Stimulated activated CD4-positive, alpha-beta T cell treated with anti-CD3 and anti-CD28 coated beads, TNF-alpha, amount 100 ng/mL, for 48 hours (primary cell): ENCODE data around the gene RASAL2.

ENCODE experiments used
- DNase-seq, 3 donors: peaks; one replicate each; pipeline ENCODE4 v3.0.0-alpha.2; 2020; ENCODE audit warnings: low read depth in 3 of 3

RASAL2 gene

GRCh38 chr1:178093951-178094738, at the start of gene RASAL2:
Gene RASAL2 (plus strand): TSS chr1:178094104. CDS start chr1:178094493, 389 bp downstream.
- DNase-seq, result no peak

DNA sequence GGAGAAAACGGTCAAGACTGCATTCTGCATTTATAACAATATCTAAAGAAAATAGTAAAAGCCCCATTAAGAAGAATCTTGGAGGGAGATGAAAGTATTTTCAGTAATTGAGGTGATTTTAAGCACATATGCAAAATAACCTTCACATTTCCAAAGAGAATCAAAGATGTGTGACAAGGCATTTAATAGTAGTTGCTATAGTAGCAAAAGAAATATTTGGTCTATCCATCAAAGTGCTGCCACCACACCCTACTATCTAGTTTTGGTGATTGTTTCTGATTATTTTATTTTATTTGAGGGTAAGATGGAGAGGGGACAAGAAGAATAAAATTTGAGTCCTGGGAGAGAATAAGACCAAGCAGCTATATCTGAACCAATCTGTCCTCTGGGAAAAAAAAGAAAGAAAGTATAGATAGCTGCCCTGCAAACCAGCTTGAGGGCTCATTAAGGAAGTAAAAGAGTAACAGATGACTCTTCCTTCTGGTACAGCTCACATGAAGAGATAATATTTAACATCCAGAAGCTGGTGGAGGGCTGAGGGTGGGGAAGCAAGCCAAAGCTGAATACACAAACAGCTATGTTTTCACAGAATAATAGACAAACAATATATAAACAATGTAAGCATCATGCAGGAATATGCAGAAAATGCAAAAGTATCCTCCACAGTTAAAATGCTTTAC, 47.2 kb upstream of the RASAL2 start:
- no peak for DNase-seq

DNA sequence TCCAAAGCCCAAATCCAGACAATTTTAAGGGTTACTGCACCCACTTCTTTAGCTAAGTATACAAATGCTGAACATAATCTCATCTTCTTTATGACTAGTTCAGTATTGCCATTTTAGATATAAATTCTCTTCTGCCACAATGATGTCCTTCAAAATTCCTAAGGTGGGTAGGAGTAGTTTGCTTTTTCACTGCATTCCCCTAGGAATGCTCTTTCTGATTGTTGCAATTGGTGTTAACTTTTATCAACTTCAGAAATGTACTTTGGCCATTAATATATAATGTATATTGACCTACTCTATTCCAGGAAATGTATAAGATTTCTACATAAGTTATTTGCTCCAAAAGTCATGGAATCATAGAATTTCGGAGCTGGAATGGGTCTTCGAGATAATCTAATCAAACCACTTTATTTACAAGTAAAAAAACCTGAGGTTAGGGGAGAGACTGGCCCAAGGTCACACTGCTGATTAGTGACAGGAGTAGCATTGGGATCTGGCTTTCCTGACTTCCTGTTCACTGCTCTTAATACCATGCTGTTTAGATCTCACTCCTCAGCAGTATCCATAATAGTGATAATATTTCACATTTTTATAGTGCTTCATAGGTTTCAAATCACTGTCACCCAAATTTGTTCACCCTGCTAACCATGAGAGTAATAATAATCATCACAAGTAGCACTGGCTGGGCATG, 46.4 kb upstream of the RASAL2 start:
- DNase-seq, result no peak

GRCh38 chr1:178048426-178048825, 45.5 kb upstream of the RASAL2 start:
- DNase-seq, result no peak

DNA sequence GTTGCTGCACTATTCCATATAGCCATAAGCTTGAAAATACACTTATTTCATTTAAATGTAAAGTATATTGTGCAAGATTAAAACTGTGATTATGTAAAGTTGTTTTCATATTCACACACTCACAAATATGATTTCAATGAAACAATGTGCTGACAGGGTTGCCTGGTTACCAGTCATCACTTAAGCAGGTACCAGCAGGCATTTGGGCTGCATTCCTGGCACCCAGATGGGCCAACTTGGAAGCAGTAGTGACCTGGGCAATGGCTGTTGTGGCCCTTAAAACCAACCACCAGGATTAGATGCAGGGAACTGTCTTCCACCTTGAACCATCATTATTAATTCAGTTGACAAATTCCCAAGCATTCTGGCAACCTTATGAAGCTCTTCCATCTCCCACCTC, 45.0 kb upstream of the RASAL2 start:
- no peak for DNase-seq

DNA sequence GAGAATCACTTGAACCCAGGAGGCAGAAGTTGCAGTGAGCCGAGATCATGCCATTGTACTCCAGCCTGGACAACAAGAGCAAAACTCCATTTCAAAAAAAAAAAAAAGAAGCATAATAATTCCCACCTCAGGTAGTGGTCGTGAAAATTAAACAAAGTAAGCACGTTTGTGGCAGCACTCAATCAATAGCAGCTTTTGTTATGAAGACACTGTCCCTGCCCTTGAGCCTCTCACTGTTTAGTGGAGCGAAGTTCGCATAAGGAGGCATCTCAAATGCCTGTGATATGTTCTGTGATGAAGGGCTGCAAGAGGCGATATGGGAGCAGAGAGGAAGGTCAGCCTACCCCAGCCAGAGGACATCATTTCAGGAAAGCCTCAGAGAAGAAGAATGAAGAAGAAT, 43.8 kb upstream of the RASAL2 start:
- DNase-seq, result no peak

DNA sequence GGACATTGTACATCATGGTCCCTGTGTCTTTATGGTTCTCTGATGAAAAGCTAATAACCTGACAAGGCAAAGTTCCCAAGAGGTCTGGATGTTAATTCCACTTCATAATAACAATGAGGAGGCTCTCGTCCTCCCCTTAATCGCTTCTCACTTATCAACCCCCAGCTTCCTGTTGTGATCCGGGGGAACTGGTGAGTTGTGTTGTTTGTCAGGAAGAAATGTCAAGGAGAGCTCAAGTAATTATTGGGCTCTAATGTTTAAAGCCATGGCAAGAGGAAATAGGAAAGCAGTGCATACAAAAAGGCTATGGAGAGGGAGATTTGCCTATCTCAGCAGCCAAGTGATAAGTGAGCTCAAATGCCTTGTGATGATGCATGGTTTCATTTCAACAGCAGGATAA, 42.8 kb upstream of the RASAL2 start:
- no peak for DNase-seq

DNA sequence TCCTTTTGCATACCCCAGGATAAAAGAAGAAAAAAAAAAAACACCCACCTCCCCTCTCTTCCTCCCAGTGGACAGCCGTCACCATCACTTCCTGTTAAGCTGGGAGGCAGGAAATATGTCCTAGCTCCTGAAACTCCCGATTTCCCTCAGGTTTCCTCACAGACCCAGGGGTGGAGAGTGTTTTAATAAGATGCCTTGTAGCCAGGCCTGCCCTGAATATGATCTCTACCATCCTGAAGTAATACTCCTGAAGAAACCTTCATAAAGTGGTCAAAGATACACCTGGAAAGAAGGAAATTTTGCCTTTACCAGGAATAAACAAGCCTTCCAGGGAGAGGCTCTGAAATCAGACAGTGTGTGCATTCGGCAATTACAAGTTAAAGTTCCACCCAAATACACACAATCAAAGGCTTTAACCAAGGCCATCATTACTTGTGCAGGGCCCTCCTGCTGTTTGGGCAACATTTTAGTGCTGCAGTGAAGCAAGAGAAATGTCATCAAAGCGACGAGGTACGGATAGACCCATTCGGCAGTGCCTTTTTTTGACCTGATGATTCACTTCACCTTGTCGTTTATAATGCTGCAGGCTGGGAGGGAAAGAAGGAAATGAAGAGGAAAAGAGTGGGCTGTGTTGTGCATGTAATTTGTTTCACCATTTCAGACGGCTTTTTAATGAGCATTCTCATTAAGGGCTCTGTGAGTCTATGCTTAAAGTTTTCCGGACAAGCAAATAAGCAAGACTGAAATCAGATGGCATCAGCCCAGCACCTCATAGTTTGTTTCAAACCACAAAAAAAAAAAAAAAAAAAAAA, 41.0 kb upstream of the RASAL2 start:
- no peak for DNase-seq

- no peak for DNase-seq
Measured at GRCh38 chr1:178055093-178055492, 38.8 kb upstream of the RASAL2 start.

GRCh38 chr1:178055779-178056471, 38.0 kb upstream of the RASAL2 start:
- no peak for DNase-seq

GRCh38 chr1:178057141-178057765, 36.7 kb upstream of the RASAL2 start:
- DNase-seq, result no peak

GRCh38 chr1:178057912-178058534, 35.9 kb upstream of the RASAL2 start:
- no peak for DNase-seq

DNA sequence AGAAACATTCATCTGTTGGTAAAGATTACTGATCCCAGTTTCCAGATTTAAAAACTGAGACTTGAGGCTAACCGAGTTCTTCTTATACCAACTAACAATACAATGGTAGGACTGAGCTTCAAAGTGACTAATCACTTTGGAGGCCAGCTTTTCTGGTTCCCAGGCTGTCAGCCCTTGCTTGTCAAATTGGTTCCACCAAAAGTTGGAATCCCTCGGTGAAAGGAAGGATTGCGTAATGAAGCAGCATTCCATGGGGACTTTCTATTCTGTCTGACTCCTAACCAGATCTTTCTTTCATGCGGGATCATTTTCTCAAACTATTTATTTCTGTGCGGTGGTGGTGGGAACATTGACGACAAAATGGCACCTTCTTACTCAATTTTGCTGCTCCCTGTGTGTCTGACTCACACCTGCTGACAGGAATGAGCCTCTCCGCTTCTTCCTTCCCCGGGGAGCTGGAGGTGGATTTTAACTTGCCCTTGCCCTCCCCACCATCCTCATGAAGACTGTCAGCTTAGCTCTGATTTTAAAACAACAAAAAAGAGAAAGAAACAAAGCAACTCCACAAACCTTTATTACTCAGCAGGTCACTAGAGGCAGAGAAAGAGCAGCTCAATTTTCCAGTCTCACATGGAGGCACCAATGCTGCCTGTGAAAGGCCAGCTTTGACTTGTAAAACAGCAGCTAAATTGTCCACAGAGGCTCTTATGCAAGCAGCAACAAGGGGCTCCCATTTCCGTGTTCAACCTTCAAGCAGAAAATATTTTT, 32.9 kb upstream of the RASAL2 start:
- DNase-seq, result no peak

- no peak for DNase-seq
Measured at GRCh38 chr1:178061620-178062019, 32.3 kb upstream of the RASAL2 start.

GRCh38 chr1:178064191-178064821, 29.6 kb upstream of the RASAL2 start:
- DNase-seq, result no peak

DNA sequence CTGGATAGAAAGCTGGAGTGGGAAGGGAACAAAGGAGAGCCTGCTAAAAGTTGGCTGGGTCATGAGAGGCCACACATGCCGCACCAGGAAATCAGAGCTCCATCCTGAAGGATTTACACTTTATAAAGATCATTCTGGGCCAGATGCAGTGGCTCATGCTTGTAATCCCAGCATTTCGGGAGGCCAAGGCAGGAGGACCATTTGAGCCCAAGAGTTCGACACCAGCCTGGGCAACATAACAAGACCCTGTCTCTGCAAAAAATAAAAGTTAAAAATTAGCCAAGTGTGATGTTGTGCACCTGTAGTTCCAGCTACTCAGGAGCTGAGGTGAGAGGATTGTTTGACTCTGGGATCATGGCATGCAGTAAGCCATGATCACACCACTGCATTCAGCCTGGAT, 28.7 kb upstream of the RASAL2 start:
- DNase-seq, result no peak

- no peak for DNase-seq
Measured at GRCh38 chr1:178066296-178066907, 27.5 kb upstream of the RASAL2 start.

- no peak for DNase-seq
Measured at GRCh38 chr1:178066908-178067614, 26.8 kb upstream of the RASAL2 start.
